GM06990 (cell line): ENCODE data around the gene RPS27L.

Experiments used
- DNase-seq: peaks from one replicate; pipeline ENCODE4 v3.0.0-alpha.2; 2011; ENCODE audit not compliant: insufficient read length; ENCODE audit errors: extremely low read depth
- H3K27me3 ChIP-seq: replicated peaks from 2 replicates; pipeline ENCODE4 v1.6.0; 2011; ENCODE audit warnings: low read length; ENCODE audit not compliant: control insufficient read depth, insufficient read depth
- H3K36me3 ChIP-seq: 2 replicates; pipeline ENCODE4 v1.5.1; 2011; ENCODE audit warnings: low read length; ENCODE audit not compliant: control insufficient read depth, insufficient read depth
- H3K4me3 ChIP-seq: replicated peaks from 2 replicates; pipeline ENCODE4 v1.5.1; 2011; ENCODE audit warnings: low read depth, mild to moderate bottlenecking, control low read depth, low read length
- CTCF ChIP-seq: IDR thresholded peaks from 2 replicates; pipeline ENCODE4 v1.5.1; 2011; ENCODE audit warnings: low read length, control low read depth, mild to moderate bottlenecking, inconsistent platforms; ENCODE audit not compliant: insufficient read depth, poor library complexity, severe bottlenecking

RPS27L gene

GRCh38 chr15:63146684-63147083, 10.6 kb downstream of the RPS27L start:
- no peak overlapping the region for H3K4me3 ChIP-seq
- no peaks in the 10 kb centered on the region; the same call in 1 of the 2 replicates for H3K36me3 ChIP-seq
- no peak for DNase-seq
- no peak for TF ChIP-seq CTCF
- no peaks in the 10 kb centered on the region for H3K27me3 ChIP-seq

- no peak for DNase-seq
- Histone ChIP-seq H3K27me3 (no peaks in the 10 kb centered on the region), H3K36me3 (no peaks in the 10 kb centered on the region; the same call in 1 of the 2 replicates), H3K4me3 (no peak overlapping the region)
- TF ChIP-seq CTCF = no peak
Observed at GRCh38 chr15:63145426-63145825, 11.9 kb downstream of the RPS27L start.

GRCh38 chr15:63140936-63141335, 16.3 kb downstream of the RPS27L start:
- TF ChIP-seq CTCF = no peak
- H3K27me3 ChIP-seq = no peaks in the 10 kb centered on the region
- no peak for DNase-seq
- no peak overlapping the region for H3K4me3 ChIP-seq
- H3K36me3 ChIP-seq = no peaks in the 10 kb centered on the region

GRCh38 chr15:63136742-63137141, 20.5 kb downstream of the RPS27L start:
- TF ChIP-seq CTCF = no peak
- Histone ChIP-seq H3K36me3 (no peaks in the 10 kb centered on the region; the same call in 1 of the 2 replicates), H3K4me3 (no peak overlapping the region), H3K27me3 (no peaks in the 10 kb centered on the region)
- DNase-seq = no peak

GRCh38 chr15:63135804-63136203, 21.5 kb downstream of the RPS27L start:
- Histone ChIP-seq H3K27me3 (no peaks in the 10 kb centered on the region), H3K4me3 (no peak overlapping the region), H3K36me3 (no peaks in the 10 kb centered on the region; the same call in 1 of the 2 replicates)
- no peak for DNase-seq
- TF ChIP-seq CTCF = no peak

- no peak for DNase-seq
- H3K4me3 ChIP-seq = no peak overlapping the region
- no peak for TF ChIP-seq CTCF
- no peaks in the 10 kb centered on the region for H3K27me3 ChIP-seq
- H3K36me3 ChIP-seq = no peaks in the 10 kb centered on the region; the same call in 1 of the 2 replicates
Observed at GRCh38 chr15:63135281-63135680, 22.0 kb downstream of the RPS27L start.
